ENCODE results near the gene COA1. TPM values are rescaled to one million over a fixed set of nuclear protein-coding genes. Genes with fewer than 3 reads are reported as not detected.

Gene COA1
- polyA plus RNA-seq, 1 experiment: 22.4 TPM

DNA sequence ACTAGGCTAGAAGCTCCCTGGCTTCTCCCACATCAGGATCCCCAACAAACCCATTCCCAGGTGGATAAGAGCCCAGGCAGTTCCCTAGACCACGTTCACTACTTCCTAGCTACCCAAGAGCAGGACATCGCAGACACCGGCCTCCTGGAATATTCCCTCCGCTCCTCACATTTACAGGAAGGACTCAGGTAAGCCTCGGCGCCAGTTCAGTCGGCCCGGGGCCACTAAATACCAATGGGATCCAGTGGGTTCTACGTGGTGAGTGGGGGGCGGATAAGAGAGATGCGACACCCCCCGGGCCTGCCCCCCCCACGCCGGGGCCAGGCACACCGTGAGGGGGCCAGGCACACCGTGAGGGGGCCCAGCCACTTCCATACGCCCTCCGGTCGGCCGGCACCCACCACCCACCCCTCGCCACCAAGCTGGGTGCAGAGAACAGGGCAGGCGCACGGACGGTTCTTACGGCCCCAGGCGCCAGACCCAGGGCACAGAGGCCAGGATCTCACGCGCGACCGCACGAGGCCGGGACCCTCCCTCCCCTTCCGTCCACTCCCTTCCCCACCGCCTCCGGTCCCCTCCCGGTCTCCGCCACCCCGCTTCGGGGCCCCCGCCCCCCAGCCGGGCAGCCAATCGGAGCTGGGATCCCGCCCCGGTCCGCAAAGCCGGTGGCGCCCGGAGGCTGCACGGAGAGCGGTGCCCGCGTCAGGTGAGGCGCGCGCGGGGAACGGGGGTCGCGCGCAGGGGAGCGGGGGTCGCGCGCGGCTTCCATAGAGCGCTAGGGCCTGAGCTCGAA, 28.9 kb upstream of the COA1 start, which contains the start of gene BLVRA:
Gene BLVRA (plus strand): TSS at position 652 of the 793 bp plus-strand sequence. CDS start 12,479 bp downstream, outside the sequence.
- ChIA-PET POLR2A (interaction anchor here (0.7 to 1.1 kb wide), 2 partner anchors 29 to 33 kb away, joined by 3 to 5 read pairs; partner anchors contain the start of gene COA1), CTCF (interaction anchor here (1.4 kb wide), 1 partner anchor 176 kb away, joined by 5 read pairs; the partner anchor contains the start of gene STK17A)
- no peak for DNase-seq (ENCODE audit: low read depth, low spot score)
- H3K27ac ChIP-seq (ENCODE audit: low read depth, low read length): no peak within 1 kb of the TSS
- H3K4me3 ChIP-seq (ENCODE audit: low read depth, low read length): peak within 1 kb of the TSS; percentile 72
- TF ChIP-seq, protein P1, sequence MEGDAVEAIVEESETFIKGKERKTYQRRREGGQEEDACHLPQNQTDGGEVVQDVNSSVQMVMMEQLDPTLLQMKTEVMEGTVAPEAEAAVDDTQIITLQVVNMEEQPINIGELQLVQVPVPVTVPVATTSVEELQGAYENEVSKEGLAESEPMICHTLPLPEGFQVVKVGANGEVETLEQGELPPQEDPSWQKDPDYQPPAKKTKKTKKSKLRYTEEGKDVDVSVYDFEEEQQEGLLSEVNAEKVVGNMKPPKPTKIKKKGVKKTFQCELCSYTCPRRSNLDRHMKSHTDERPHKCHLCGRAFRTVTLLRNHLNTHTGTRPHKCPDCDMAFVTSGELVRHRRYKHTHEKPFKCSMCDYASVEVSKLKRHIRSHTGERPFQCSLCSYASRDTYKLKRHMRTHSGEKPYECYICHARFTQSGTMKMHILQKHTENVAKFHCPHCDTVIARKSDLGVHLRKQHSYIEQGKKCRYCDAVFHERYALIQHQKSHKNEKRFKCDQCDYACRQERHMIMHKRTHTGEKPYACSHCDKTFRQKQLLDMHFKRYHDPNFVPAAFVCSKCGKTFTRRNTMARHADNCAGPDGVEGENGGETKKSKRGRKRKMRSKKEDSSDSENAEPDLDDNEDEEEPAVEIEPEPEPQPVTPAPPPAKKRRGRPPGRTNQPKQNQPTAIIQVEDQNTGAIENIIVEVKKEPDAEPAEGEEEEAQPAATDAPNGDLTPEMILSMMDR (IDR thresholded peaks at IDR 0.05; ENCODE audit: low read depth, low read length): no peak
- no peaks in the 10 kb centered on the region for H3K9me3 ChIP-seq (ENCODE audit: control insufficient read depth, insufficient read depth, low read length)
- no peaks in the 10 kb centered on the region for H3K27me3 ChIP-seq (ENCODE audit: control insufficient read depth, insufficient read depth, low read length)

DNA sequence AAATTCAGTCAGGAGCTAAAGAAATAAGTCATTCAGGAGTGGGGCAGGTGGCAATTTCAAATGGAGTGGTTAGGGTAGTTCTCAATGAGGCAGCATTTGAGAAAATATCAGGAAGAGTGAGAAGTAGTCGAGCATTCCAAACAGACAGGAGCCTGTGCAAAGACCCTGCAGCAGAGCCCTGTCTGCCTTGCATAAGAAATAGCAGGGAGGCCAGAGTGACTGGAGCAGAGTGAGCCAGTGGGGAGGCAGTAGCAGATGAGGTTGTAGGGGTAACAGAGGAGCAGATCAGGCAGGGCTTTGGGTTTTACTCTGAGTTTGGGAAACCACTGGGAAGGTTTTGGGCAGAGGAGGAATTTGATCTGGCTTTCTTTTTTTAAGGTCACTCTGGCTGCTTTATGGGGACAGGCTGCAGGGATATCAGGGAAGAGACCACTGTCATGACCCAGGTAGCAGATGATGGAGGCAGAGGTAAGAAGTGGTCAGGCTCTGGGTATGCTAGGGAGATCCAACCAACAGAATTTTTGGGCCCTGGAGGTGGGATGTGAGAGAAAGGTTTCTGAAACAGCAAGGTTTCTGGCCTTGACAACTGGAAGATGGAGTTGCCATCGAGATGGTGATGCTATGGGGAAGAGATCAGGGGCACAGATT, 27.9 kb upstream of the COA1 start:
- no peaks in the 10 kb centered on the region for H3K9me3 ChIP-seq (ENCODE audit: control insufficient read depth, insufficient read depth, low read length)
- POLR2A ChIA-PET: interaction anchor here (1.1 kb wide), 1 partner anchor 11 kb away, joined by 3 read pairs; no protein-coding TSS in a partner anchor
- peak overlapping the region; percentile 22 for H3K27ac ChIP-seq (ENCODE audit: low read depth, low read length)
- TF ChIP-seq, protein P1 (IDR thresholded peaks at IDR 0.05; ENCODE audit: low read depth, low read length): no peak
- CTCF ChIA-PET: interaction anchor here (0.7 to 2.3 kb wide), 3 partner anchors 57 to 175 kb away, joined by 3 to 9 read pairs (median 7); partner anchors contain the start of gene STK17A
- no peaks in the 10 kb centered on the region for H3K27me3 ChIP-seq (ENCODE audit: control insufficient read depth, insufficient read depth, low read length)
- DNase-seq (ENCODE audit: low read depth, low spot score): no peak
- H3K4me3 ChIP-seq (ENCODE audit: low read depth, low read length): no peak overlapping the region

DNA sequence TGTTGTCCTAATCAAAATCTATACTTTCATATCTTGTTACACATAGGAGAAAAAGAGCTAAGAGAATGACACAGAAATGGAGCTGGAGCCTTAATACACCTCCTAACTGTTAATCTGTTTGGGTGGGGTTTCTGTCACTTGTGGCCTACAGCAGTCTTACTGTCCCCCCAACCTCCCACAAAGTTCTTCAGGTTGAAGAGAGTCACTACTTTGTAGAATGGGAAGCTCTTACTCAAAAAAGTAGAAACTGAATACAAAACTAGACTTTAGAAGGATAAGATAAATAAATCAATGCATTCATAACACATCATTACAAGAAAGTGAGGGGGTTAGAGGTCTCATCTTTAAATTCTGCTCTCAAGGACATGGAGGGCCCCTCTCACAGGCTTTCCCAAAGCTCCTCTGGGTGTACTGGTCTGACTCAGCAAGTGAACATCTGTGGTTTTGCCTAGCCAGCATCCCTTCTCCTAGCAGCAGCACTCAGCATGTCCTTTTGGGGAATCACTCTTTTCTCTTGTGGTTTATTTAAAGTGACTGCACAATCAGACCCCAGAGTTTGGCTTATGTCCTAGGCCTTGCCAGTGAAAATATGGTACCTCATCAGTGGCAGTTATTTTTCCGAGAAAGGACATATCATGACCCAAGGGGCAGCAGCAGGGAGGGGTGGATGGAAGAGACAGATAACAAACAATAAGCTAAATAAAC, 27.2 kb upstream of the COA1 start:
- H3K4me3 ChIP-seq (ENCODE audit: low read depth, low read length): no peak overlapping the region
- H3K9me3 ChIP-seq (ENCODE audit: control insufficient read depth, insufficient read depth, low read length): no peaks in the 10 kb centered on the region
- DNase-seq (ENCODE audit: low read depth, low spot score): peak; percentile 59
- no peaks in the 10 kb centered on the region for H3K27me3 ChIP-seq (ENCODE audit: control insufficient read depth, insufficient read depth, low read length)
- H3K27ac ChIP-seq (ENCODE audit: low read depth, low read length): peak overlapping the region; percentile 48
- CTCF ChIA-PET: interaction anchor here (0.7 to 2.3 kb wide), 4 partner anchors 57 to 639 kb away, joined by 3 to 9 read pairs (median 6); partner anchors contain the start of gene STK17A
- POLR2A ChIA-PET: interaction anchor here (0.6 to 1.1 kb wide), 3 partner anchors 10 to 30 kb away, joined by 3 read pairs; partner anchors contain the start of gene COA1
- TF ChIP-seq, protein P1 (IDR thresholded peaks at IDR 0.05; ENCODE audit: low read depth, low read length): no peak

DNA sequence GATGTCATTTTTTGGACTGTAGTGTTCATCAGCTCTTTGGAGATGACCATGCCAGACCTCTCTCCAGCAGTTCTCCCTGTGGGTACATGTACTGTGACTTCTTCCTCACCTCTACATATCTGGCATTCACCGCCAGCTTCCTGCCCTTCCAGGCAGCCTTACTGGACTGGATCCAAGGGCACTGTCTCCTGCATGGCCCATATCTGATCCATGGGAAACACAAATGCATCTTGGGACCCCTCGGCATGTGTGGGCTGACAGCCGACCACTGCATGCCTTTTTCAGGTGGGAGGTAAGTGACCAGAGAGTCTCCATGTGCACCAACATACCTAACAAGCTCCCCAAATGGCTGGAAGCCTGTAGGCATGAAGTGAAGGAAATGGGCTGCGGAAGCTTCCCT, 25.3 kb upstream of the COA1 start:
- no peak for DNase-seq (ENCODE audit: low read depth, low spot score)
- TF ChIP-seq, protein P1 (IDR thresholded peaks at IDR 0.05; ENCODE audit: low read depth, low read length): no peak
- ChIA-PET POLR2A (no interaction called here), CTCF (interaction anchor here (0.7 to 1.3 kb wide), 2 partner anchors 13 to 172 kb away, joined by 3 to 5 read pairs; partner anchors contain the start of gene STK17A)
- H3K9me3 ChIP-seq (ENCODE audit: control insufficient read depth, insufficient read depth, low read length): peaks cover 6% of the 10 kb centered on the region; the same call in 1 of the 2 replicates
- H3K27me3 ChIP-seq (ENCODE audit: control insufficient read depth, insufficient read depth, low read length): peaks cover 2% of the 10 kb centered on the region
- H3K4me3 ChIP-seq (ENCODE audit: low read depth, low read length): no peak overlapping the region
- no peak overlapping the region for H3K27ac ChIP-seq (ENCODE audit: low read depth, low read length)

Measured in AG04450 (cell line).